SIG-M5 treated with dmso at 0.1 percent for 504 hours (cell line): Measurements from ENCODE around the gene KLHDC7A.
A peak's percentile ranks its signal among the peaks of the same experiment; 100 is the strongest.
"Not testable (repeated sequence)": the region's sequence is repeated elsewhere in the genome, so short reads cannot be mapped to it uniquely, and the experiment has no call there.

Source experiments
- DNase-seq: peaks from one replicate; lab custom pipeline; 2025; ENCODE audit not compliant: unreplicated experiment; lab: John Stamatoyannopoulos, UW

KLHDC7A gene

GRCh38 chr1:18480315-18481189 lies at the start of gene KLHDC7A:
TSS of gene KLHDC7A (plus strand) at chr1:18480930. CDS start at chr1:18480982, 52 bp downstream.
- peak; percentile 20 for DNase-seq

- no peak for DNase-seq
These were observed 46.7 kb upstream of the KLHDC7A start for GRCh38 chr1:18434041-18434440.

- peak; percentile 6 for DNase-seq
These were observed 40.1 kb upstream of the KLHDC7A start for GRCh38 chr1:18440385-18441226.

GRCh38 chr1:18443587-18444520 lies 36.9 kb upstream of the KLHDC7A start:
- no peak for DNase-seq

- no peak for DNase-seq
These were observed 36.2 kb upstream of the KLHDC7A start for GRCh38 chr1:18444563-18444962.

- no peak for DNase-seq
These were observed 34.0 kb upstream of the KLHDC7A start for GRCh38 chr1:18446751-18447150.

GRCh38 chr1:18447509-18448220 lies 33.1 kb upstream of the KLHDC7A start:
- DNase-seq, result no peak

GRCh38 chr1:18448889-18449288 lies 31.8 kb upstream of the KLHDC7A start:
- no peak for DNase-seq

- DNase-seq, result no peak
These were observed 28.2 kb upstream of the KLHDC7A start for GRCh38 chr1:18452550-18452949.

GRCh38 chr1:18458133-18459092 lies 22.3 kb upstream of the KLHDC7A start:
- no peak for DNase-seq

GRCh38 chr1:18461656-18462055 lies 19.1 kb upstream of the KLHDC7A start:
- DNase-seq, result no peak

GRCh38 chr1:18462517-18462916 lies 18.2 kb upstream of the KLHDC7A start:
- DNase-seq, result not testable (repeated sequence)

- DNase-seq, result no peak
These were observed 17.7 kb upstream of the KLHDC7A start for GRCh38 chr1:18463063-18463462.

- DNase-seq, result peak; percentile 22
These were observed 16.6 kb upstream of the KLHDC7A start for GRCh38 chr1:18463984-18464664.

- DNase-seq, result peak; percentile 61
These were observed 16.1 kb upstream of the KLHDC7A start for GRCh38 chr1:18464665-18465050.

GRCh38 chr1:18466676-18467075 lies 14.1 kb upstream of the KLHDC7A start:
- DNase-seq, result no peak

GRCh38 chr1:18468570-18468969 lies 12.2 kb upstream of the KLHDC7A start:
- no peak for DNase-seq

- no peak for DNase-seq
These were observed 11.2 kb upstream of the KLHDC7A start for GRCh38 chr1:18469514-18469913.
